Transverse colon (tissue), 4 donors: Measurements from ENCODE around the gene NUP210. TPM values are rescaled to one million over a fixed set of nuclear protein-coding genes. Genes with fewer than 3 reads are reported as not detected.

ENCODE experiments used
- DNase-seq: peaks from one replicate; pipeline ENCODE4 v3.0.0-alpha.2; 2019
- H3K27ac ChIP-seq, 4 donors: fragments of 200-600 bp; sonication (generic); 2 replicates each; pipeline ENCODE4 v1.5.1; 2016 to 2018; ENCODE audit warnings: inconsistent platforms in 4 of 4
- H3K27me3 ChIP-seq: fragments of 200-600 bp; sonication (generic); 2 replicates; pipeline ENCODE4 v1.5.1; 2017; ENCODE audit warnings: inconsistent platforms
- H3K36me3 ChIP-seq, 4 donors: fragments of 200-600 bp; sonication (generic); 2 replicates each; pipeline ENCODE4 v1.5.1; 2017 to 2019; ENCODE audit warnings: inconsistent platforms in 4 of 4
- H3K4me1 ChIP-seq, 4 donors: fragments of 200-600 bp; sonication (generic); 2 replicates each; pipeline ENCODE4 v1.5.1; 2017 to 2020; ENCODE audit warnings: inconsistent platforms in 4 of 4
- H3K4me3 ChIP-seq, 4 donors: fragments of 200-600 bp; sonication (generic); 1 replicate in 1 of 4; 2 replicates in 3 of 4; pipeline versions ENCODE4 v1.5.1 to v1.6.1; 2017 to 2019; ENCODE audit warnings: inconsistent platforms in 4 of 4
- H3K9me3 ChIP-seq, 2 donors: fragments of 200-600 bp; sonication (generic); 2 replicates each; pipeline ENCODE4 v1.5.1; 2017 to 2019; ENCODE audit warnings: inconsistent platforms in 2 of 2
- CTCF ChIP-seq, 5 experiments: fragments of 200-600 bp in 3 of 5; fragments of 450-650 bp in 2 of 5; sonication (generic) in 3 of 5; IDR thresholded peaks; 1 replicate in 2 of 5; 2 replicates in 3 of 5; pipeline ENCODE4 v1.5.1; 2016 to 2017; ENCODE audit warnings: antibody characterized with exemption in 5 of 5, inconsistent platforms in 3 of 5, mild to moderate bottlenecking in 2 of 5, moderate library complexity in 1 of 5
- EP300 ChIP-seq: sonication (generic); formaldehyde crosslinking; IDR thresholded peaks from one replicate; pipeline ENCODE4 v1.6.1; 2017; ENCODE audit warnings: antibody characterized with exemption, low read depth
- POLR2A ChIP-seq: fragments of 450-650 bp; IDR thresholded peaks from one replicate; pipeline ENCODE4 v1.6.1; 2016; ENCODE audit warnings: antibody characterized with exemption, mild to moderate bottlenecking, moderate library complexity
- POLR2AphosphoS5 ChIP-seq, 3 donors: sonication (generic); formaldehyde crosslinking; IDR thresholded peaks; one replicate each; pipeline ENCODE4 v1.6.1; 2016; ENCODE audit warnings: antibody characterized with exemption in 3 of 3
- WGBS, 2 donors: methylation state at CpG; one replicate each; pipeline ENCODE4 v1.1.5; 2018; ENCODE audit warnings: low coverage in 1 of 2; 5-methylcytosine and 5-hydroxymethylcytosine counted together
- in situ Hi-C, 4 donors: fragments of 200-750 bp; cut with MboI; loops; one replicate each; pipeline versions ENCODE4 v1.15.0 to v1.15.1; 2017; ENCODE audit warnings: low sequenced_read_pairs in 3 of 4, low pct_ligation_motif_present in 1 of 4, low pct_unique_long_range_greater_than_20kb in 1 of 4
- intact Hi-C: fragments of 100-400 bp; cut with DNase I; formaldehyde crosslinking; loops from one replicate; pipeline ENCODE4 v1.15.1; 2023; ENCODE audit warnings: low total_unique reads
- total RNA-seq, 4 donors: library from RNA; depleted of rRNA; stranded (reverse); fragments of >200 nt; gene quantifications; one replicate each; pipeline ENCODE4 v1.1.0, GENCODE V29; 2016

NUP210 gene
- total RNA-seq, 4 donors from 2014 or later: 6.0 to 202 (median 14.6) TPM

DNA sequence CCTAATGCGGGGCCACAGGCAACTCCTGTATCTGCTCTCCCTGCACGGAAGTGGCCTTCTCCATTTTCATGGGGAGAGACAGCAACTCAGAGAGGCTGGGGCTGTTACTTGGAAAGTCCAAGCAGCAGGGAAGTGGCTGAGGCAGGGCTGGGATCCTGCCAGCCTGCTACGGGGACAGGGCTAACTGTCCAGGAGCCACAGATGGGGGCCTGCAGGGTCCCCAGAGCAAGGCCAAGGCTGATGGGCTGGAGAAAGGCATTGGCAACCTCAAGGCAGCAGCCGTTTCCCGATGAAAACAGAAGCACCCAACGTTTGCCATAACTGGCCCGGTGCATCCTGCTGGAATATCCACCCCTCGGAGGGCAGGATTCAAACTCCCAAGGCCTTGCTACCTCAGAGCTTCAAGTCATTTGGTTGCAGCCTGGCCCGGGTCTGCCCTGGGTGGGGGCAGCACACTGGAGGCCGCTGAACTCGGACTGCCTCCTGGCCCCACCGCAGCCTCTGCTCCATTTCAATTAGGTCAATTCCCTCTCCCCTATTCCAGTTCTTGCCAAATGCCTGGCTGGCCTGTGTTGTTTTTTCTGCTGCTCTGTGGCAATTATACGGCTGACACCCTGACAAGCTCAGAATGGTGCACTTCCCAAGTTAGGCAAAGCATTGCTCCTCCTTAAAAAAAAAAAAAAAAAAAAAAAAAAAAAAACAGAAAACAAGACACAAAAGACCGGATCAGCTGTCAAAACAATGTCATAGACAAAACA, 143.5 kb downstream of the NUP210 start:
- Histone ChIP-seq H3K27ac (peak overlapping the region in 1 of 4 donors; percentile 65), H3K27me3 (peaks cover 22% of the 10 kb centered on the region), H3K4me3 (no peak overlapping the region), H3K9me3 (no peaks in the 10 kb centered on the region), H3K36me3 (no peaks in the 10 kb centered on the region), H3K4me1 (no peaks in the 10 kb centered on the region)
- WGBS, 2 donors: 20 to 61% methylated on average over 1 to 14 of the region's 14 CpGs
- intact Hi-C loops (no loop called here), in situ Hi-C loops (no loop called here)
- no peak for DNase-seq
- TF ChIP-seq POLR2A: no peak
- TF ChIP-seq EP300: no peak
- no peak for TF ChIP-seq CTCF (IDR thresholded peaks at IDR 0.05)
- no peak for TF ChIP-seq POLR2AphosphoS5 (IDR thresholded peaks at IDR 0.05)

GRCh38 chr3:13275376-13276005, 144.6 kb downstream of the NUP210 start:
- Histone ChIP-seq H3K9me3 (no peaks in the 10 kb centered on the region), H3K27ac (no peak overlapping the region), H3K4me1 (no peaks in the 10 kb centered on the region), H3K36me3 (no peaks in the 10 kb centered on the region), H3K27me3 (peaks cover 17% of the 10 kb centered on the region), H3K4me3 (no peak overlapping the region)
- 91 to 100% methylated on average over 1 to 14 of the region's 14 CpGs for WGBS, 2 donors
- intact Hi-C loops: no loop called here
- in situ Hi-C loops: no loop called here
- TF ChIP-seq POLR2AphosphoS5 (IDR thresholded peaks at IDR 0.05) (no peak), CTCF (IDR thresholded peaks at IDR 0.05) (no peak), EP300 (no peak), POLR2A (no peak)
- DNase-seq: no peak

- Histone ChIP-seq H3K27ac (no peak overlapping the region), H3K9me3 (no peaks in the 10 kb centered on the region), H3K4me1 (no peaks in the 10 kb centered on the region), H3K27me3 (peaks cover 13% of the 10 kb centered on the region), H3K4me3 (no peak overlapping the region), H3K36me3 (no peaks in the 10 kb centered on the region)
- TF ChIP-seq EP300: no peak
- TF ChIP-seq POLR2AphosphoS5 (IDR thresholded peaks at IDR 0.05): no peak
- no peak for TF ChIP-seq CTCF (IDR thresholded peaks at IDR 0.05)
- no peak for TF ChIP-seq POLR2A
- no peak for DNase-seq
- in situ Hi-C loops: no loop called here
- intact Hi-C loops: no loop called here
- WGBS, 2 donors: 81% methylated on average over 14 of the region's 14 CpGs; no CpG with 5 or more reads in 1 of the 2 donors
Measured at GRCh38 chr3:13274551-13275332, 145.4 kb downstream of the NUP210 start.

GRCh38 chr3:13274125-13274524, 146.0 kb downstream of the NUP210 start:
- TF ChIP-seq EP300 (no peak), POLR2A (no peak)
- 74% methylated on average over 13 of the region's 13 CpGs; no CpG with 5 or more reads in 1 of the 2 donors for whole genome bisulfite sequencing, 2 donors
- in situ Hi-C loops: no loop called here
- H3K4me1 ChIP-seq: no peaks in the 10 kb centered on the region
- no peak overlapping the region for H3K27ac ChIP-seq
- no peaks in the 10 kb centered on the region for H3K36me3 ChIP-seq
- H3K4me3 ChIP-seq: no peak overlapping the region
- intact Hi-C loops: no loop called here
- H3K9me3 ChIP-seq: no peaks in the 10 kb centered on the region
- H3K27me3 ChIP-seq: peaks cover 13% of the 10 kb centered on the region
- DNase-seq: no peak
